ENCODE results near the gene FGD4.

DNA sequence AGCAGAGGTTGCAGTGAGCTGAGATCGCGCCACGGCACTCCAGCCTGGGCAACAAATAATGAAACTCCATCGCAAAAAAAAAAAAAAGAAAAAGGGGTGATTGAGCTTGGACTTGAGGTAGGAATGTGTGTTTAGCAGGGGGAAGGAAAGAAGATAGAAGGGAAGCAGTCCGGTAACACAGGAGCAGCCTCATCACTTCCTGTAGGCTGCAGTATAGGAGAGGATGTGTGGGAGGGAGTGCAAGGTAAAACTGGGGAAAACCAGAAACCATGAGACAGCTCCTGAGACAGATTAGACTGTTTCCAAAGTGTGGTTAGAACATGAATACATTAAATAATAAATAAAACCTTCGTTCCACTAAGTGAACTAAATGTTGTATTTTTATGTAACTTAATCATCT lies 49.2 kb downstream of the FGD4 start:
- TF ChIP-seq POLR2AphosphoS5 (IDR thresholded peaks at IDR 0.05; ENCODE audit: low read depth, low read length) (no peak), POLR2A (IDR thresholded peaks at IDR 0.05; ENCODE audit: low read depth, low read length) (no peak), TAF1 (IDR thresholded peaks at IDR 0.05; ENCODE audit: low read depth, low read length) (no peak)
